BJ (cell line): ENCODE measurements around the gene VASN. TPM values are rescaled to one million over a fixed set of nuclear protein-coding genes. Genes with fewer than 3 reads are reported as not detected.

ENCODE experiments used
- CTCF ChIA-PET: fragments of 350-600 bp; formaldehyde crosslinking; extraction: SDS; loops from one replicate; lab custom pipeline; 2021; ENCODE audit warnings: antibody characterized with exemption, inconsistent platforms; lab: Yijun Ruan, JAX
- POLR2A ChIA-PET: fragments of 300-600 bp; sonication (Branson Sonifier 250); formaldehyde crosslinking; extraction: SDS; loops from one replicate; lab custom pipeline; 2021; ENCODE audit warnings: antibody characterized with exemption; lab: Charles Lee
- DNase-seq: peaks from one replicate; pipeline ENCODE4 v3.0.0-alpha.2; 2011; ENCODE audit warnings: low read depth
- H3K27me3 ChIP-seq: 2 replicates; pipeline ENCODE4 v1.6.0; 2011; ENCODE audit warnings: low read length; ENCODE audit not compliant: control insufficient read depth, insufficient read depth
- H3K36me3 ChIP-seq: 2 replicates; pipeline ENCODE4 v1.5.1; 2011; ENCODE audit warnings: low read length; ENCODE audit not compliant: control insufficient read depth, insufficient read depth
- H3K4me3 ChIP-seq: 2 replicates; pipeline ENCODE4 v1.5.1; 2011; ENCODE audit warnings: low read depth, mild to moderate bottlenecking, control low read depth, low read length
- polyA plus RNA-seq: library from polyadenylated mRNA; depleted of rRNA; stranded (reverse); fragments of >200 nt; gene quantifications from 2 replicates; pipeline ENCODE4 v1.2.3, GENCODE V29; 2011
- TF ChIP-seq, protein P1 (sequence below): IDR thresholded peaks from 2 replicates; pipeline ENCODE4 v1.5.1; 2011; ENCODE audit warnings: low read depth, mild to moderate bottlenecking, control low read depth, inconsistent platforms, low read length, moderate library complexity; ENCODE audit not compliant: insufficient read depth

Gene VASN
- polyA plus RNA-seq, 1 experiment = 71.6 TPM

- TF ChIP-seq, protein P1, sequence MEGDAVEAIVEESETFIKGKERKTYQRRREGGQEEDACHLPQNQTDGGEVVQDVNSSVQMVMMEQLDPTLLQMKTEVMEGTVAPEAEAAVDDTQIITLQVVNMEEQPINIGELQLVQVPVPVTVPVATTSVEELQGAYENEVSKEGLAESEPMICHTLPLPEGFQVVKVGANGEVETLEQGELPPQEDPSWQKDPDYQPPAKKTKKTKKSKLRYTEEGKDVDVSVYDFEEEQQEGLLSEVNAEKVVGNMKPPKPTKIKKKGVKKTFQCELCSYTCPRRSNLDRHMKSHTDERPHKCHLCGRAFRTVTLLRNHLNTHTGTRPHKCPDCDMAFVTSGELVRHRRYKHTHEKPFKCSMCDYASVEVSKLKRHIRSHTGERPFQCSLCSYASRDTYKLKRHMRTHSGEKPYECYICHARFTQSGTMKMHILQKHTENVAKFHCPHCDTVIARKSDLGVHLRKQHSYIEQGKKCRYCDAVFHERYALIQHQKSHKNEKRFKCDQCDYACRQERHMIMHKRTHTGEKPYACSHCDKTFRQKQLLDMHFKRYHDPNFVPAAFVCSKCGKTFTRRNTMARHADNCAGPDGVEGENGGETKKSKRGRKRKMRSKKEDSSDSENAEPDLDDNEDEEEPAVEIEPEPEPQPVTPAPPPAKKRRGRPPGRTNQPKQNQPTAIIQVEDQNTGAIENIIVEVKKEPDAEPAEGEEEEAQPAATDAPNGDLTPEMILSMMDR = no peak
- CTCF ChIA-PET = no interaction called here
- POLR2A ChIA-PET = no interaction called here
Measured at GRCh38 chr16:4420505-4421105, 49.0 kb downstream of the VASN start.

GRCh38 chr16:4425378-4426020 lies 53.9 kb downstream of the VASN start, which contains the start of gene DNAJA3:
Gene DNAJA3, plus strand, starts transcription at chr16:4425868. Its CDS starts 14 bp downstream, at chr16:4425882.
- ChIA-PET CTCF (no interaction called here), POLR2A (no interaction called here)
- DNase-seq = peak; percentile 77

More at GRCh38 chr16:4420505-4421105, 49.0 kb downstream of the VASN start:
- H3K27me3 ChIP-seq = no peaks in the 10 kb centered on the region
- H3K36me3 ChIP-seq = no peaks in the 10 kb centered on the region
- no peak overlapping the region for H3K4me3 ChIP-seq
- DNase-seq = no peak

GRCh38 chr16:4426021-4426684 lies 54.5 kb downstream of the VASN start:
- Histone ChIP-seq H3K36me3 (0 out of 2 replicates have a peak, but pooled peaks cover 1% of the 10 kb centered on the region), H3K4me3 (peak overlapping the region; percentile 59), H3K27me3 (no peaks in the 10 kb centered on the region)
- ChIA-PET CTCF (no interaction called here), POLR2A (no interaction called here)
- TF ChIP-seq, protein P1 = no peak
- no peak for DNase-seq

More at GRCh38 chr16:4425378-4426020, 53.9 kb downstream of the VASN start, which contains the start of gene DNAJA3:
- TF ChIP-seq, protein P1 = no peak
- Histone ChIP-seq H3K36me3 (0 out of 2 replicates have a peak, but pooled peaks cover 1% of the 10 kb centered on the region), H3K4me3 (peak within 1 kb of the TSS; percentile 59), H3K27me3 (no peaks in the 10 kb centered on the region)

GRCh38 chr16:4426722-4427372 lies 55.2 kb downstream of the VASN start:
- CTCF ChIA-PET = interaction anchor here (0.5 to 0.6 kb wide), 2 partner anchors 42 to 111 kb away, joined by 3 to 4 read pairs; no protein-coding TSS in a partner anchor

More at GRCh38 chr16:4426722-4427372, 55.2 kb downstream of the VASN start:
- Histone ChIP-seq H3K36me3 (0 out of 2 replicates have a peak, but pooled peaks cover 1% of the 10 kb centered on the region), H3K4me3 (peak overlapping the region; percentile 59), H3K27me3 (no peaks in the 10 kb centered on the region)
- POLR2A ChIA-PET = no interaction called here
- TF ChIP-seq, protein P1 = no peak
- DNase-seq = no peak
